GM12892 (cell line): ENCODE results near the gene NEUROD4.

Source experiments
- POLR2A ChIP-seq: IDR thresholded peaks from 2 replicates; pipeline ENCODE4 v1.6.1; 2011; ENCODE audit warnings: low read depth, low read length, control low read depth
- POLR2AphosphoS5 ChIP-seq: IDR thresholded peaks from 2 replicates; pipeline ENCODE4 v1.6.1; 2011; ENCODE audit warnings: low read depth, low read length, control low read depth

DNA sequence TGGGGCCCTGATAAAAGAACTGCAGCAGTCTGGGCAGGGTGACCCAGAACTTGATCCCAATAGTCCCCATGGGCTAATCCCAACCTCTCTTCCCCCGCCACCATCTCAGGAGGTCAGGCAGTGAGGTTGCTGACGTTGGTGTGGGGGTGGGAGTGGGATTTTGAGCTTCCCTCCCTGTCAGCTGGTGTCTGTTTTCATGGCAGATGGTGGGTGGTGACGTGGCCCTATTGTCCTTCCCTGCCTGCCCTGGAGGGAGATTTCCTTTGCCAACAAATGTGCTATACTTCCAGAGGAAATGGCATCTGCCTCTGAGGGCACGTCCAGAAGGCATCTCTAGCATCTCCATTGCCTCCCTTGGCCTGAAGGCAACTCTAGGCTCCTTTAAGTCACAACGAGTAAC is 37.7 kb downstream of the NEUROD4 start:
- TF ChIP-seq POLR2A (no peak), POLR2AphosphoS5 (no peak)
